Kidney (tissue), 14 donors: Measurements from ENCODE around the gene SUCLG2. TPM values are rescaled to one million over a fixed set of nuclear protein-coding genes. Genes with fewer than 3 reads are reported as not detected.

ENCODE experiments used
- DNase-seq, 5 donors: peaks; one replicate each; pipeline ENCODE4 v3.0.0-alpha.2; 2013 to 2020
- FAIRE-seq: peaks from 2 replicates; lab custom pipeline; 2012; peaks lifted over from hg19 to GRCh38; lab: Jason Lieb, UNC
- H3K27ac ChIP-seq, 2 donors: one replicate each; pipeline ENCODE4 v1.7.0; 2013; ENCODE audit warnings: low read depth in 2 of 2, low read length in 2 of 2, inconsistent platforms in 1 of 2
- H3K27me3 ChIP-seq: one replicate; pipeline ENCODE4 v1.7.1; 2013; ENCODE audit warnings: low read length, inconsistent platforms; ENCODE audit not compliant: control insufficient read depth, insufficient read depth
- H3K36me3 ChIP-seq, 3 donors: one replicate each; pipeline versions ENCODE4 v1.7.0 to v1.7.1; 2013; ENCODE audit warnings: low read length in 3 of 3, control low read depth in 1 of 3, inconsistent platforms in 1 of 3; ENCODE audit not compliant: insufficient read depth in 3 of 3, control insufficient read depth in 2 of 3
- H3K4me1 ChIP-seq, 3 donors: one replicate each; pipeline versions ENCODE4 v1.7.0 to v1.7.1; 2013; ENCODE audit warnings: low read length in 3 of 3, inconsistent platforms in 1 of 3, low read depth in 1 of 3; ENCODE audit not compliant: control insufficient read depth in 2 of 3, insufficient read depth in 2 of 3
- H3K4me3 ChIP-seq, 3 donors: one replicate each; pipeline versions ENCODE4 v1.7.0 to v1.8.1; 2013; ENCODE audit warnings: low read length in 3 of 3, control low read depth in 1 of 3, inconsistent platforms in 1 of 3
- H3K9ac ChIP-seq, 3 donors: one replicate each; pipeline versions ENCODE4 v1.7.0 to v1.7.1; 2013; ENCODE audit warnings: low read length in 3 of 3, control low read depth in 1 of 3, inconsistent platforms in 1 of 3
- H3K9me3 ChIP-seq, 3 donors: one replicate each; pipeline versions ENCODE4 v1.7.0 to v1.7.1; 2013; ENCODE audit warnings: low read length in 3 of 3, control low read depth in 1 of 3, inconsistent platforms in 1 of 3; ENCODE audit not compliant: control insufficient read depth in 2 of 3, insufficient read depth in 1 of 3
- intact Hi-C: fragments of 100-400 bp; cut with DNase I; formaldehyde crosslinking; loops from one replicate; pipeline ENCODE4 v1.11.1; 2022
- polyA plus RNA-seq: library from polyadenylated mRNA; stranded (reverse); fragments of 350-450 nt; fragmentation: Illumina TruSeq; extraction: RNeasy Lipid Tissue Mini Kit (QIAGEN cat#74804); gene quantifications from one replicate; pipeline ENCODE4 v1.2.3, GENCODE V29; 2014; ENCODE audit warnings: low read depth, low replicate concordance; ENCODE audit not compliant: insufficient read depth
- total RNA-seq: library from RNA; stranded (reverse); fragmentation: NEBNext Ultra II Directional; extraction: Animal tissue kit (Norgen Biotek cat#: 25700); gene quantifications from one replicate; pipeline ENCODE4 v1.2.1, GENCODE V29; 2021
- TF ChIP-seq, protein P1 (sequence below): IDR thresholded peaks from 3 replicates; pipeline ENCODE4 v1.5.1; 2012; ENCODE audit warnings: mild to moderate bottlenecking, moderate library complexity, borderline replicate concordance; ENCODE audit not compliant: insufficient read depth; ENCODE audit errors: extremely low read depth
- donor health status: control.
- donor health status: control.
- donor health status: control.
- donor health status: control.
- donor health status: control.
- donor health status: DM: yes; HTN: yes; CAD: no.
- donor health status: Normal renal cell carcinoma (clear cell type).

SUCLG2 gene
- total and polyA plus RNA-seq, 2 donors from 2014 or later, result 62.8 to 117 TPM

DNA sequence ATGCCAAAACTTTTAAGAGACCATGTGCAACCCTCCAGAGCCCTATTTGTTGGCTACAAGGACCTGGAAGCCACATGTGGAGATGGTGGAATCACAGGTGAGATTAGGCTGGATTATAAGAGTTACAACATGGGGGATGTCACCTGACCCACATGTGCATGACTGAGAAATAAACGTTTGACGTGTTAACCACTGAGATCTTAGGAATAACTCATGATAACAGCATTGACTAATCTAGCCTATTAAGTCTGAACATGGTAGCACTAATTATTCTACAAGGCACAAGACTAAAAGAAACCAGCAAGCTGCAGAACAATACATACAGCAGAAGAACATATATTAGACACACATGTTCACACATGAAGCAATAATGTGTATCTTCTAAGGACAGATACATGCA is 38.4 kb downstream of the SUCLG2 start:
- FAIRE-seq, result no peak
- H3K27ac ChIP-seq, result no peak overlapping the region
- no peaks in the 10 kb centered on the region for H3K9me3 ChIP-seq
- no peak overlapping the region for H3K4me3 ChIP-seq
- no peaks in the 10 kb centered on the region for H3K27me3 ChIP-seq
- no peaks in the 10 kb centered on the region for H3K4me1 ChIP-seq
- intact Hi-C loops, result no loop called here
- TF ChIP-seq, protein P1, sequence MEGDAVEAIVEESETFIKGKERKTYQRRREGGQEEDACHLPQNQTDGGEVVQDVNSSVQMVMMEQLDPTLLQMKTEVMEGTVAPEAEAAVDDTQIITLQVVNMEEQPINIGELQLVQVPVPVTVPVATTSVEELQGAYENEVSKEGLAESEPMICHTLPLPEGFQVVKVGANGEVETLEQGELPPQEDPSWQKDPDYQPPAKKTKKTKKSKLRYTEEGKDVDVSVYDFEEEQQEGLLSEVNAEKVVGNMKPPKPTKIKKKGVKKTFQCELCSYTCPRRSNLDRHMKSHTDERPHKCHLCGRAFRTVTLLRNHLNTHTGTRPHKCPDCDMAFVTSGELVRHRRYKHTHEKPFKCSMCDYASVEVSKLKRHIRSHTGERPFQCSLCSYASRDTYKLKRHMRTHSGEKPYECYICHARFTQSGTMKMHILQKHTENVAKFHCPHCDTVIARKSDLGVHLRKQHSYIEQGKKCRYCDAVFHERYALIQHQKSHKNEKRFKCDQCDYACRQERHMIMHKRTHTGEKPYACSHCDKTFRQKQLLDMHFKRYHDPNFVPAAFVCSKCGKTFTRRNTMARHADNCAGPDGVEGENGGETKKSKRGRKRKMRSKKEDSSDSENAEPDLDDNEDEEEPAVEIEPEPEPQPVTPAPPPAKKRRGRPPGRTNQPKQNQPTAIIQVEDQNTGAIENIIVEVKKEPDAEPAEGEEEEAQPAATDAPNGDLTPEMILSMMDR, result no peak
- DNase-seq, result no peak
- H3K9ac ChIP-seq, result no peak overlapping the region
- H3K36me3 ChIP-seq, result peaks cover 0 to 15% (median 0%) of the 10 kb centered on the region in 3 donors

DNA sequence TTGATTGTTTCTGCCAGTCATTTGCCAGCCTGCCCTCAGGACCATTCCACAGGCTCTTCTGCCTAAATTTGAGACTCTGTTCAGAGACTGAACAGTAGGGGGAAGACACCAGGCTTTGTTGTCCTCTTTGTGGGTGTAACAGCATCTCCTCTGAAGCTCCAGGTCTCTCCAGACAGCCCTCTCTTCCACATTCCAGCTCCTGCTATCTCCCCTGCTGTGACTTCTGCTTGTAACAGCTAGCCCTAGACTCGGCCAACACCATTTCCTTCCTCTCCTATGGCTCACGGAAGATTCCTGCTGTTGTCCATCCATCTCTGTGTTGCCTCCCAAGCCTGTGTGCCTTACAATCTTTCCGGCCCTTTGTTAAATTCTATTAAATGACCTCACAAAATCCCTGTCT is 40.2 kb downstream of the SUCLG2 start:
- DNase-seq, result no peak
- no peak overlapping the region for H3K27ac ChIP-seq
- no peak overlapping the region for H3K9ac ChIP-seq
- no peak overlapping the region for H3K4me3 ChIP-seq
- no peaks in the 10 kb centered on the region for H3K27me3 ChIP-seq
- FAIRE-seq, result no peak
- intact Hi-C loops, result no loop called here
- H3K9me3 ChIP-seq, result no peaks in the 10 kb centered on the region
- TF ChIP-seq, protein P1, result no peak
- H3K36me3 ChIP-seq, result peaks cover 0 to 18% (median 2%) of the 10 kb centered on the region in 3 donors
- H3K4me1 ChIP-seq, result no peaks in the 10 kb centered on the region

DNA sequence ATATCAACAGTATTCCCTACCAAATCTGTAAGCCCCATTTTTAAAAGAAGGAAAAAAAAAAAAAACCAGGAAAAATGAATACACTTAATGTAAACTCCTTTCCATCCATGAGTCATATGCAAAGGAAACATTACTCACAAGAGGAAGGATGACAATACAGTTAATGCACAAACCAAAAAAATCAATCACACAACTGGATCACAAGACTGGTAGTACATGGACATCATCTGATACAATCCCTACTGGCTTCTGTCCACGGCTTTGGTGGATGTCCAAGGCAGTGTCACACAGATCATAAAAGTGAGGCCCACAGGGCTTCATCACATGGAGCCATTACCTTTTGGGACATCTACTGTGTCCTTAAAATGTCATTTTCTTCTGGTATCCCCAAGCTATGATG is 44.0 kb downstream of the SUCLG2 start:
- Histone ChIP-seq H3K9me3 (no peaks in the 10 kb centered on the region), H3K27me3 (no peaks in the 10 kb centered on the region), H3K4me3 (no peak overlapping the region), H3K9ac (no peak overlapping the region), H3K4me1 (no peaks in the 10 kb centered on the region), H3K27ac (no peak overlapping the region), H3K36me3 (peaks cover 5 to 16% (median 11%) of the 10 kb centered on the region in 3 donors)
- no peak for FAIRE-seq
- intact Hi-C loops, result no loop called here
- TF ChIP-seq, protein P1, result no peak
- no peak for DNase-seq

DNA sequence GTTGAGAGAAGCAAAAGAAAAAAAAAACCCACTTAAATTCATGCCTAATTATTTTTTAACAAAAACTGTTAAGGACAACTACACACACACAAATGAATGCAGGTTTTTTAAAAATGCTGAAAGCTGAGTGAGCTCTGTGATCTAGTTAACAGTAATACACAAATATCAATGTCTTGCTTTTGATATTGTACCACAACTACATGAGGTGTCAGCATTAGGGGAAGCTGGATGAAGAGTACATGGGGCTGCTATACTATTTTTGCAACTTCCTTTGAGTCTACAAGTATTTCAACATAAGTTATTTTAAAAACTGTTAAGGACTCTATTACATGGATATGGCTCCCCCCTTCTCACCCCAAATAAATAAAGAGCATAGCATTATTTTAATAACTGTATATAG is 44.7 kb downstream of the SUCLG2 start:
- H3K9me3 ChIP-seq, result no peaks in the 10 kb centered on the region
- H3K27ac ChIP-seq, result no peak overlapping the region
- H3K4me3 ChIP-seq, result no peak overlapping the region
- H3K9ac ChIP-seq, result no peak overlapping the region
- H3K27me3 ChIP-seq, result no peaks in the 10 kb centered on the region
- H3K36me3 ChIP-seq, result peaks cover 6 to 16% (median 11%) of the 10 kb centered on the region in 3 donors
- DNase-seq (no peak), FAIRE-seq (no peak)
- TF ChIP-seq, protein P1, result no peak
- no peaks in the 10 kb centered on the region for H3K4me1 ChIP-seq
- intact Hi-C loops, result no loop called here
